Left forelimb (tissue), 1 donor: Measurements from ENCODE around the gene CYBRD1.

Source experiments
- DNase-seq: peaks from one replicate; pipeline ENCODE4 v3.0.0-alpha.2; 2018; ENCODE audit warnings: low spot score

Gene CYBRD1

GRCh38 chr2:171553858-171554257 is 31.6 kb downstream of the CYBRD1 start:
- no peak for DNase-seq

- no peak for DNase-seq
Observed at GRCh38 chr2:171554991-171555615, 32.8 kb downstream of the CYBRD1 start.

GRCh38 chr2:171557363-171557762 is 35.1 kb downstream of the CYBRD1 start:
- DNase-seq: no peak

GRCh38 chr2:171563301-171563700 is 41.0 kb downstream of the CYBRD1 start:
- DNase-seq: no peak

GRCh38 chr2:171564463-171564862 is 42.2 kb downstream of the CYBRD1 start:
- no peak for DNase-seq

- DNase-seq: no peak
Observed at GRCh38 chr2:171566057-171566456, 43.8 kb downstream of the CYBRD1 start.

GRCh38 chr2:171566753-171567152 is 44.5 kb downstream of the CYBRD1 start:
- no peak for DNase-seq

- no peak for DNase-seq
Observed at GRCh38 chr2:171568089-171568488, 45.8 kb downstream of the CYBRD1 start.

GRCh38 chr2:171571721-171572120 is 49.4 kb downstream of the CYBRD1 start:
- no peak for DNase-seq

- peak; percentile 88 for DNase-seq
Observed at GRCh38 chr2:171574149-171574795, 52.0 kb downstream of the CYBRD1 start.

- DNase-seq: no peak
Observed at GRCh38 chr2:171575606-171576005, 53.3 kb downstream of the CYBRD1 start.

- DNase-seq: no peak
Observed at GRCh38 chr2:171578127-171578803, 56.0 kb downstream of the CYBRD1 start.

GRCh38 chr2:171579481-171579880 is 57.2 kb downstream of the CYBRD1 start:
- no peak for DNase-seq

- DNase-seq: no peak
Observed at GRCh38 chr2:171583566-171583965, 61.3 kb downstream of the CYBRD1 start.

GRCh38 chr2:171584001-171584400 is 61.7 kb downstream of the CYBRD1 start:
- DNase-seq: no peak

- no peak for DNase-seq
Observed at GRCh38 chr2:171587132-171587531, 64.9 kb downstream of the CYBRD1 start.

- no peak for DNase-seq
Observed at GRCh38 chr2:171587567-171587966, 65.3 kb downstream of the CYBRD1 start.

- no peak for DNase-seq
Observed at GRCh38 chr2:171590116-171590515, 67.8 kb downstream of the CYBRD1 start.

GRCh38 chr2:171592036-171592555 is 69.8 kb downstream of the CYBRD1 start:
- no peak for DNase-seq

- no peak for DNase-seq
Observed at GRCh38 chr2:171595456-171595855, 73.2 kb downstream of the CYBRD1 start.

GRCh38 chr2:171595896-171596295 is 73.6 kb downstream of the CYBRD1 start:
- no peak for DNase-seq

- DNase-seq: no peak
Observed at GRCh38 chr2:171598713-171599319, 76.5 kb downstream of the CYBRD1 start.

GRCh38 chr2:171600126-171600525 is 77.9 kb downstream of the CYBRD1 start:
- DNase-seq: no peak
